ENCODE measurements around the gene MINDY3.
"Not testable (repeated sequence)": the region's sequence is repeated elsewhere in the genome, so short reads cannot be mapped to it uniquely, and the experiment has no call there.

The MINDY3 gene

DNA sequence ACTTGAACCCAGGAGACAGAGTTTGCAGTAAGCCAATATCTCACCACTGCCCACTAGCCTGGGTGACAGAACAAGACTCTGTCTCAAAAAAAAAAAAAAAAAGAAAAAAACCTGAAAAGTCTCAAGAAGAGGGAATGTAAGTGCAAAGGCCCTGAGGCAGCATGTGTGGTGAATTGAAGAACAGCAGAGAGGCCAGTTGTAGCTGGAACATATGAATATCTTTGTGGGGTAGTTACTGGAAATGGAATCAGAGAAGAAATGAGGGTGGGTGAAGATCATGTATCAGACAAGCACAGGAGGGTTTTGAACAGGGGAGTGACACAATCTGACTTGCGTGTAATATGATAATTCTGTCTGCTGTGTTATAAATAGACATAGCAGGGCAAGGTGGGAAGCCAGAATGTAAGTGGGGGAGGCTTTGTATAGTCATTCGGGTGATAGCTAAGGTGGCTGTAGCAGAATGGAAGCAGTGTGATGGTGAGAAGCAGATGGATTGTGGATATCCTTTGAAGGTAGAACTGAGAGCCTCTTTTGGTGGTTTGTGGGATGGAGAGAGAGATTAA, 95.3 kb downstream of the MINDY3 start:
- no peak for DNase-seq

DNA sequence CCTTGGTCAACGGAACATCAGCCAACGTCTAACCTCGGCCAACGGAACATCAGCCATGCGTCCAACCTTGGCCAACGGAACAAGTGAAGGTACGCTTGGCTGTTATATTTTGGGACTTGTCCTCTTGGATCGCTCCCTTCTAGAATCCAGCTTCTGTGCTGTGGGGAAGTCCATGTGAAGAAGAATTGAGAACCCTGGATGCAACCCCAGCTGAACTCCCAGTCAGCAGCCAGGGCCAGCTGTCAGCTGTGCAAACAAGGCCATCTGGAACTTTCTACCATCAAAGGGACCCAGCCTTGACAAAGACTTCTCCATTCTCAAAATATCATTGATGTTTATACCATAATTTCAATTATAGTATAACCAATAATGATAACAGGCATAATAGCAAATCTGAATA, 97.3 kb downstream of the MINDY3 start:
- DNase-seq: no peak

DNA sequence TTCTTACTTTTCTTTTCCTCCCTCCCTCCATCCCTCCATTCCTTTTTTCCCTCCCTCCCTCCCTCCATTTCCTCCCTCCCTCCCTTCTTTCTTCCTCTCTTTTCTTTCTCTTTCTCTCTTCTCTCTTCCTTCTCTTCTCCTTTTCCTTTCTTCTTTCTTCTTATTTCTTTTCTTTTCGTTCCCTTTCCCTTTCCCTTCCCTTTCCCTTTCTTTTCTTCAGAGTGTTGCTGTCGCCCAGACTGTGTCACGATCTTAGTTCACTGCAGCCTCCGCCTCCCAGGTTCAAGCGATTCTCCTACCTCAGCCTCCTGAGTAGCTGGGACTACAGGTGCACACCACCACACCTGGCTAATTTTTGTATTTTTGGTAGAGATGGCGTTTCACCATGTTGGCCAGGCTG, 98.1 kb downstream of the MINDY3 start:
- DNase-seq: not testable (repeated sequence)

DNA sequence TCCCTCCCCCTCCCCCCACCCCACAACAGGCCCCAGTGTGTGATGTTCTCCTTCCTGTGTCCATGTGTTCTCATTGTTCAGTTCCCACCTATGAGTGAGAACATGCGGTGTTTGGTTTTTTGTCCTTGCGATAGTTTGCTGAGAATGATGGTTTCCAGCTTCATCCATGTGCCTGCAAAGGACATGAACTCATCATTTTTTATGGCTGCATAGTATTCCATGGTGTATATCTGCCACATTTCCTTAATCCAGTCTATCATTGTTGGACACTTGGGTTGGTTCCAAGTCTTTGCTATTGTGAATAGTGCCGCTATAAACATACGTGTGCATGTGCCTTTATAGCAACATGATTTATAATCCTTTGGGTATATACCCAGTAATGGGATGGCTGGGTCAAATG, 99.1 kb downstream of the MINDY3 start:
- DNase-seq: not testable (repeated sequence)

DNA sequence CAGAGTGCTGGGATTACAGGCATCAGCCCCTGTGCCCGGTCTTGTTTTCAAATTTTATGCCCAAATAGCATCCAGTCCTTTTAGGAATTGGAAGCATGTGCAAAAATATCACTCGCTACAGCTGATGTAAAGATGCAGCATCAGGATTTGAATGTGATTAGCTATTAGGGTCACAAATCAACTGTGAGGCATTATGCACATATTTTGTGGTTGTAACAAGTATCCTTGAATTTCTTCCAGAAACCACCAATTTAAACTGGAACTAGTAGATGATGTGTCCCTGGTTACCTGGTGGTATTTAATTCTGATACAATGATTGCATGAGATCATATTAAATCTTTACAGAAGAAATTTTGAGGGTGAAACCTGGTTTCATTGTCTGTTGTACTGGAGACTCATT, 99.6 kb downstream of the MINDY3 start:
- no peak for DNase-seq

DNA sequence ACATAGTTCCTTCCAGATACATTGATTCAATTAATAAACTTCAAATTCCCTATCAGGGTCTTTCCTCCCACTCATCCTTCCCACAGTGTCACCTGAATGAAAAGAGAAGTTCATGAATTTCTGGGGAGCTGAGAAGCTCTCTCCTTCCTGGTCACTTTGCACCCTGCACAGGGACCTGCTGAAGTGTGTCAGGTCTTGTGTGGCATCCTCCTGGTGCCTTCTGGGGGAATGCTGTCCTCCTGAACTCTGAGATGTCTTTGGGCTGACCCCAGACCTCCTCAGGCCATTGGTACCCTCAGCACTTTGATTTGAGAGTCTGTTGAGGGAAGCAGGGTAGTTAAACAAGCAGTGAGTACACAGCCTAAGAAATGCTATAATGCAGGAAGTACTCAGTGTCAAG, 101.0 kb downstream of the MINDY3 start:
- no peak for DNase-seq

DNA sequence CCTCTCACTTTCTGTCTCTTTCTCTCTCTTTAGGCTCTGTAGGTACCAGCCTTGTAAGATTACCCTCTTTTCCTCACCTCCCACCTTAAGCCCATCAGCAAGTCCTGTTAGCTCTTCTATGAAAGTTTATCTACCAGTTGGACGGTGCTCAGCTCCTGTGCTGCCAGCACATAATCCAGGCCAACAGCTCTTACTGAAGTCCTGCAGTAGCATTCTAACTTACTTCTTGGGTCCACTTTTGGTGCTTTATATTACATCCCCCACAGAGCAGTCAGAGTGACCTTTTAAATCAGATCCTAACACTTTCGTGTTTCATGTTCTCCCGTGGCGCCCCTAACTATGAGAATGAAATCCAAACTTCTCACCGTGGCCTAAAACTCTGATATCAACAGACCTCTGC, 101.7 kb downstream of the MINDY3 start:
- no peak for DNase-seq

DNA sequence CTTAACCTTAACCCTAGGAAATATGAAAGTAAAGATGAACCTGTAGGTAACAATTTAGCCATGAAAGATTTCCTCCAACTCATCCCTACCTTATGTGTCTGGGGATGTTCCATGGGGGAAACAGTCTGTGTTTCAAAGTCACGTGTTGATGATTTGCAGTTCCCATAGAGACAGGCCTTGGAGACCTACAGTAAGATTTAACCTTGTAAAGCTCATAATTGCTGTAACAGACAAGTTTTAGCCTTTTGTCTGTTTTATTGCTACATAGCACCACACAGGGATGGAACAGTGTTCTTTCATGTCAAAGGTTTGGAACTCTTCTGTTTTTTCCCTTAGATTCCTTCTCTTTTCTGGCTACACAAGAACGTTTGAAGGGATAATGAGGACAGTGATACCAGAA, 105.4 kb downstream of the MINDY3 start:
- no peak for DNase-seq

DNA sequence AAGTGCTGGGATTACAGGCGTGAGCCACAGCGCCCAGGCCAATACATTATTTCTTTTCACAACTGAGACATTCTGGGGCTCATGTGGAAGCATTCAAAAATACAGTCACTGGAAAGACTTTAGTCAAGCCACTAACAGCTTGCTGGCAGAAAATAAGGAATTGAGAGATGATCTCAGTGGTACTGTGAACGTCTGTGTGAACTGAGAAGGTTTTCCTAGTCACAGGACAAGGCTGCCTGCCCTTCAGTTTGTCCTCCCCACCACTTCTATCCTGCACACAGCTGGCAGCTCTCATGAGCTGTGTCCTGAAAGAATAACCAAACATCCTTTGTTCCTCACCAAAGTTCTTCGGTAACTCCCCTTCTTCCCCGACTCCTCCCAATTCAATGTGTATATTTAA, 109.3 kb downstream of the MINDY3 start:
- DNase-seq: no peak

DNA sequence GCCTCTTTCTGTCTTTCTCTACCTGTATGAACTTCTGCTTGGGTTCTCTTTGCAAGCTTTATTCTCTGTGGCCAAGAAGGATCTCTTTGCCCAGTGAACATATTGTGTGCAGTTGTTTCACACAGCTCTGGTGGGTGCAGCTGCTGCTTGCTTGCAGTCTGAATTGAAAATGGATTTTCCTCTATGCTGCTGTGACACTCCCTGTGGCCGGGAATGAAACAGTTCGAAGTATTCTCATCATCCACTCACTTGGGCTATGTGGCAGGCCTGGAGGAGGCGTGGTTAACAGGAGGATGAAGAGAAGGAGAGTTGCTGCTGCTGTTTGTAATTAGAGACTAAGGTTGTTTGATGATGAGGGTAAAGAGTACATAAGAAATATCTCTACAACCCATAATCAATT, 112.2 kb downstream of the MINDY3 start:
- no peak for DNase-seq

DNA sequence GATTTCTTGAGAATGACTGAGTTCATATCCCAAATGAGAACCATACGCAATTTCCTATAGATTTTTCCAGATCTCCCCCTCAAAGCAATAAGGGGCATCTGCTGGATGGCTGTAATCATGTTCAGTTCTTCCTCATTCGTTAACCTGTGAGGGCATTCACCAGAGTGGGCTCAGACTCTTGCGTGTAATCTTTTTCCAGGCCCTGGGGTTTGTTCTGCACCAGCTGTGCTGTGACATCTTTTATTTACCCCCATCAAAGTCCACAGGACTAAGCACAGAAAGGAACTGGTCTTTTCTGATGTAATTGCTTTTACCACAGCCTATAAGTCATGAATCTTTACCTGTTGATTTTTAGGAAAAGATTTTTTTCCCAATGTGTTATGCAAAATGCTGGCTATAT, 112.7 kb downstream of the MINDY3 start:
- no peak for DNase-seq

DNA sequence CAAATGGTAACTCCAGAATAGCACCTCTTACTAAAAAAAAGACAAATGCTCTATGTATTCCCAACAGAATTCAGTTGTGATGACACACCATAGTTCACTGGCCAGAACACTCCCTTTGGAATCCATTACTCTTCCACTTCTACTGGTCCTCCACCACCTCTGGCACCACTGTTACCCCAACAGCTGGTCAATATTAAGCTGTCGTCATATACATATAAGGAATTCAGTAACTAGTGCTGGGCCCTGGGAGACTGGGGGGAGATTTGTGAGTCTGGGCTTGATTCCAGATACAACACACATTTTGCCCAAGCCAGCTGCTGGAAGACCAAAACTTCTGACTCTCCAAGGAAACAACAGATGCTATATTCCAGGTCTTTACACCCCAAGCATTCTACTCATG, 114.6 kb downstream of the MINDY3 start:
- DNase-seq: no peak

DNA sequence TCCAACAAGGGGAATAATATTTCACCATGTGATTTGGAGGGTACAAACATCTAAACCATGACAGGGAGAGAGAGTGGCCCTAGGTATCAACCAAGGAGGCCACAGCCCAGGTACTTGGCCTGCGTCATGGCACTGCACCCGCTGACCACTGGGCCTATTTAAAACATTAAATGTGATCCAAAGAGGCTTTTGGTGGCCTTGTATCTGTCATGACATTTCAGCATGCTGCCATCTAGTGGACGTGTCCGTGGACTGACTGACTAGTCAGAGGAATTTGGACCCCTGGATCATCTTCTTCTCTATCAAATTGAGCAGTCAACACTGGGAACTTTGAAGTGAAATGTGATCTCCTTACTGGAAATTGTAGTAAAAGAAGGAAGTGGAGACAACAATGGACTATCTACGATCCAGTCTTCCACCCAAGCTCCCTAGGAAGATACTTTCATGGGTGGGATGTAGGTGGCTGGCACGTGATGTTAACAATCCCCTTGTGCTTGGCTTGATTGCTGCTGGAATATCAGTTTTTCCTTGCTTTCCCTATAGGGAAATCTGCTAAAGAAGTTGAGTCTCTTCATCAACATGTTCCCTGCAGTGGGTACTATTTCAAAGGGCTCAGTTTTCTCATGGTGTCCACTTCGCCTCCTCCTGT, 116.0 kb downstream of the MINDY3 start:
- peak; percentile 71 for DNase-seq

DNA sequence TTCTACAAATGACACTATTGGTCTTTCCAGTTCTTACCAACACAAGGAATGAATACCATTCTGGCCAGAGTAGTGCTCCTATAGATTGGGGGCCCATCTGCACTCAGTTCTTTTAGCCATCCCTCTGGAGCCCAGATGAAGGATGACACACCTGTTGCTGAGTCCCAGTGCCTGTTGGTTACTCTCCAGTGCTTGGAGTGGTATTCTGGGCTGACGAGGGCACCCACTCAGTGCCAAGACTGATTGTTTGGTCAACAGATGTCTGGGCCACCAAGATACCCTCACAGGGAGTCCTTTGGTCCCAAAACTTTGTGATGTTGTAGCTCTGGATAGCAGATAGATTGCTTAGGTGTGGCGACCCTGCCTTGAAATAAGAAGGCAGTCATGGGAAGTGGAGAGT, 116.9 kb downstream of the MINDY3 start:
- no peak for DNase-seq

DNA sequence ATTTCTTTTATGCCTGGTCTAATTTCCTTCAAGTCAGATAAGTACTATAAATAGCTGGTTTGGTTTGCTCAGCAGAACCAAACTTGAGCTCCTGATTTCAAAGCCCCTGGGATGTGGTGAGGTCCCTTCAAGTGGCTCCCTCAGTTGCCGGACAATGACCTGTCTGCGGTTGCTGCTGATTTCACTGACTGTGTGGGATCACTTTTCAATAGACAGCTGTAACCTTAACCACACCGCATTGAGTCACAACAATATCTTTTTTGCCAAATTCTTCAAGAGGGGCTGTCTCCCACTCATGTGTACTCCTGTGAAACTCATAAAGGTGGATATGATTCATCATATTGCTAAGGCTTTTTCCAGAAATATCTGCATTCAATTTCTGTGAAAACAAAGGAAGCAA, 117.5 kb downstream of the MINDY3 start:
- no peak for DNase-seq

DNA sequence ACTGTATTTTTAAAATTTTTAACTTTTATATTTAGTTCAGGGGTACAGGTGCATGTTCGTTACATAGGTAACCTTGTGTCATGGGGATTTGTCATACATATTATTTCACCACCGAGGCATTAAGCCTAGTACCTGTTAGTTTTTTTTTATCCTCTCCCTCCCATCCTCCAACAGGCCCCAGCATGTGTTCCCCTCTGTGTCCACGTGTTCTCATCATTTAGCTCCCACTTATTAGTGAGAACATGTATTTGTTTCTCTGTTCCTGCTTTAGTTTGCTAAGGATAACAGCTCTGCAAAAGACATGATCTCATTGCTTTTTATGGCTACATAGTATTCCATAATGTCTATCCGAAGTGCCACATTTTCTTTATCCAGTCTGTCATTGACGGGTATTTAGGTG, 118.2 kb downstream of the MINDY3 start:
- no peak for DNase-seq

DNA sequence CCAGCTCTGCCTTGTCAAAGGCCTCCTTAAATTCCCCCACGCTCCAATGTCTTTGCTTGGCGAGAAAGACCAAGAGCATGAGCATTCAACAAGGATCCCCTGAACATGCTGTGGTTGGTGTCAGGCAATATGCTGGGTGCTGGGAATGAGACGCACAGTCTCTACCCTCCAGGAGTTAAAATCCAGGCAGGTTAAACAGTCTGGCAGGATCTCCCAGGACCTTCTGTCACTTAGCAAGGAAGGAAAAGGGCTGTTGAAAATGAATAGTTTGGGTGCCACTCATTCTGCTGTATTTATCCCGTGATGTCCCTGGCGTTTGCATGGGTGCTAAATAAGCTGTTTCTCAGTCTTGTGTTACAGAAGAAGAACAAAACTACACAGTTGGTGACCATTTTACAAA, 118.7 kb downstream of the MINDY3 start:
- no peak for DNase-seq

DNA sequence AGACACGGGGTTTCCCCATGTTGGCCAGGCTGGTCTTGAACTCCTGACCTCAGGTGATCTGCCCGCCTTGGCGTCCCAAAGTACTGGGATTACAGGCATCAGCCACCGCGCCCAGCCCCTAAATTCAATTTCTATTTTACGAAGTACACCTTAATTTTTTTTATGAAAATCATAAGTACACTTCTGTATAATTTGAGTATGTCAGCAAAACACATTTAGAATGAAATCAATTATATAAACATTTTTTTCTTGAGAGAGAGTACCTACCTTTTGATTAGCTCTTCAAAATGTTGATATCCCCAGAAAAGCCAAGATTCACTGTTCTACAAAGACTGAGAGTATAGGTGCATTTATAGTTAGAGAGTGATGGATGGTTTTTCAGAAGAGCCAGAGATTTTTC, 120.0 kb downstream of the MINDY3 start:
- no peak for DNase-seq

DNA sequence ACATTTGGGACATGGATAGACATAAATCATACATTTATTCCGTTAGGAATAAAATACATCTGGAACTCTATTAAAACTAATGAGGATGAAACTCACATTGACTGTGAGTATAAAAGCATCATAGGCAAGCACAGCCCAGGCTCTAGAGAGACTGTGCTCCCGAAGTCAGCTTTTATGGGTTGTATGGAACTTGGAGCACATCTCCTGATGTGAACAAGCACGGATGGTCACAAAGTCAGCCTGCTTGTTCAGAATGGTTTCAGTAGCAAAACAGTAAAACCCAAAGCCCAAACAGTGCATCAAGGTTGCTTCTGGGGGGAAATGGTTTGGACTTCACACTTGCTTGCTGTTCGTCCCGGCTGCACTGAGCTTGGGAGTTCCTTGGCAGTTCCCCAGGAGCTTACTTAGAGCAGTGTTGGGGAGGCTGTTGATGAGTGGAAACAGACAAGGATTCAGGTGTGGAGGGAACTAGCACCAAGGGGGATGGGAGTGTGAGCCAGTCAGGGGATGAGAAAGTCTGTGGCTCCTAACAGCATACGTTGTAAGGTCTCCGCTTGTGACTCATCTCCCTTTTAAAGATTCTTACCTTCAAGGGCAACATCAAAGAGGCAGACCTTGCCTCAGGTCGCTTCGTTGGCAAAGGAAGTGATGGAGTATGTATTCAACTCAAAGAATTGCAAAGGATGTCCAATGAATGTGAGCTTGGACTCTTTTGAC, 120.9 kb downstream of the MINDY3 start:
- DNase-seq: peak; percentile 81

DNA sequence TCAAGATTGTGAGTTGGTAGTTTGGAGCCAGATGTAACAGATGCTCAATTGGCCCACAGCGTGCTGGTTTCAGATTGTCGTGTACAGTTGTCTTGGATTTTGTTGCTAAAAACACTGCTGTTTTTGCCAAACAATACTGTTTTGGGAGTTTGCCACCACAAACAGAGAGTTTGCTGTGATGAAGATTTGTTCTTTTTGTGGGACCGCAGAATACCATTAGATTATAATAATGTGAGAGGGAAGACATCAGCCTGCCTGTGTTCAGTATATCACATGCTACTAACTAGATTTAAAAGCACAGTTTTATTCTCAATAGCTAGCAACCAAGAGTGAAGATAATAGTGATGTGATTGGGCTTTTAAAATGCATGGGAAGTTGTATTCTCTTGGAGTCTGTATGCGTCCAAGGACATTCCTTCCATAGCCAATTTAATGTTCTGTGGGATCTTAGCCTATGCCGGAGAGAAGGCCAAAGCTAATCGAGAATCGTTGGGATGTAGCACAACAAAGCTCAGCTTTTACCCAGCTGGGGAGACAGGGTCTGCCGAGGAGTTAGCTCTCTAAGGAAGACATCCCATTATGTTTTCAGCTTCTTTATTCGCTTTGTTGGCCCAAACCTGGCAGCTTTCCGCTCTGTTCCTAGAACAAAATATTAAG, 121.9 kb downstream of the MINDY3 start:
- no peak for DNase-seq

DNA sequence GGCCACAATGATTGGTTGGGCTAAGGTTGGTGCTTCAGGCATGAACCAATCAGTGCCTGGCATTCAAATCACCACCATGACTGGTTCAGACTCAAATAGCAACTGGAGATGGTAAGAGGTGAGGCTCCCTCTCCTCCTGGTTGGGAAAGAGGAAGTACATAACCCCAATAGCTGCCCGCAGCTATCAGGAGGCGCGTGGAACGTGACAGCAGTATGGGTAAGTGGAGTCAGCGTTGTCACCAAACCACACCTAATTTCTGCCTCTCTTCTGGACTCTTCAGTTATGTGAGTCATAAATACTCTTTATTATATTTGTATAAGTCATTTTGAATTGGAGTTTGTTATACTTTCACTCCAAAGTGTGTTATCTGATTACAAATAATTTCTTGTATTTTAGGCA, 122.7 kb downstream of the MINDY3 start:
- DNase-seq: no peak

DNA sequence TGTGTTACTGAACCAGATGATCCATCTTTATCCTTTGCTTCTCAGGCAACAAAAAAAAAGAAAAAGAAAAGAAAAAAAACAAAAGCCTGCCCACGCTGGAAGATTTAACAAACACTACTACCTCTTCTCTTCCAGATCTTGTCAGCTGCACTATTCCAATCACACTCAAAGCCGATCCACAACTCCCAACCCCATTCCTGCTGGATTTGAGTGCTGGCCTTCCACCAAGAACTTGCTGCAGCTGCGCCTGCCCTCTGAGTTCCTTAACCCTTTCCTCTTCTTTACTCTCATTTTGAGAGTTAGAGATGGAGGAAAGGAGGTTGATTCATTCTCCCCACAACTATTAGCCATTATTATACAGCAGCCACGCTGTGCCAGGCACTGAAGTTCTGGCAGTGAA, 124.5 kb downstream of the MINDY3 start:
- DNase-seq: no peak

DNA sequence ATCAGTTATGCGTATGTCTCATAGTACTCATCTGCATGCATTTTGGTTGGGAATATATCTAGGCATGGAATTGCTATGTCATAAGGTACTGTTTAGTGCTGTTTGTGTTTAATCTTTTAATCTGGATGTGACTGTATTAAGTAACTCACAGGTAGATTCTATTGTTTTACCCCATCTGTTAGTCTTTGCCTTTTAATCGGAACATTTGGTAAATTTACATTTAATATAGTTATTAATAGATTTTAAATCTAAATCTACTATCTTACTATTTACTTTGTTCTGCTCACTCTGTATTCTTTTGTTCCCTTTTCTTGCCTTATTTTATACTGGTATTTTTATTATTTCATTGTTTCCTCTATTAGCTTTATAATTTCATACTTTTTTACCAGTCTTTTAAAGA, 130.0 kb downstream of the MINDY3 start:
- DNase-seq: no peak

DNA sequence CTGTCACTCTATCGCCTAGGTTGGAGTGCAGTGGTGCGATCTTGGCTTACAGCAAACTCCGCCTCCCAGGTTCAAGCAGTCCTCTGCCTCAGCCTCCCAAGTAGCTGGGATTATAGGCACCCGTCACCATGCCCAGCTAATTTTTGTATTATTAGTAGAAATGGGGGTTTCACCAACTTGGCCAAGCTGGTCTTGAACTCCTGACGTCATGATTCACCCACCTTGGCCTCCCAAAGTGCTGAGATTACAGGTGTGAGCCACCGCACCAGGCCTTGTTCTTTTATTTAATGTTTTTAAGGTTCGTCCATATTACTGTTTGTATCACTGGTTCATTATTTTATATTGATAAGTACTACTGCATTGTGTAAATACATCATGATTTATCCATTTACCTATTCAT, 130.4 kb downstream of the MINDY3 start:
- no peak for DNase-seq
